NCI-H2227 treated with DMSO at 0.1 percent for 48 hours (cell line): ENCODE results near the gene PPP2R1B.
A peak's percentile ranks its signal among the peaks of the same experiment; 100 is the strongest.

Experiments
- DNase-seq: peaks from one replicate; lab custom pipeline; 2025; lab: John Stamatoyannopoulos, UW

PPP2R1B gene

GRCh38 chr11:111748035-111748804 lies 18.0 kb downstream of the PPP2R1B start:
- DNase-seq: no peak

GRCh38 chr11:111745719-111746504 lies 20.3 kb downstream of the PPP2R1B start:
- DNase-seq: no peak

GRCh38 chr11:111743700-111744099 lies 22.5 kb downstream of the PPP2R1B start:
- DNase-seq: no peak

GRCh38 chr11:111741751-111742150 lies 24.4 kb downstream of the PPP2R1B start:
- DNase-seq: no peak

- no peak for DNase-seq
These were observed 26.9 kb downstream of the PPP2R1B start for GRCh38 chr11:111739299-111739698.

GRCh38 chr11:111737444-111738210 lies 28.6 kb downstream of the PPP2R1B start:
- DNase-seq: no peak

- DNase-seq: no peak
These were observed 29.4 kb downstream of the PPP2R1B start for GRCh38 chr11:111736621-111737443.

GRCh38 chr11:111736181-111736590 lies 30.0 kb downstream of the PPP2R1B start:
- no peak for DNase-seq

GRCh38 chr11:111735262-111736116 lies 30.7 kb downstream of the PPP2R1B start:
- peak; percentile 35 for DNase-seq

GRCh38 chr11:111734954-111735261 lies 31.3 kb downstream of the PPP2R1B start:
- no peak for DNase-seq

GRCh38 chr11:111734101-111734953 lies 31.9 kb downstream of the PPP2R1B start:
- no peak for DNase-seq

- DNase-seq: no peak
These were observed 32.5 kb downstream of the PPP2R1B start for GRCh38 chr11:111733611-111734088.

GRCh38 chr11:111733016-111733415 lies 33.2 kb downstream of the PPP2R1B start:
- DNase-seq: no peak

- DNase-seq: no peak
These were observed 34.4 kb downstream of the PPP2R1B start for GRCh38 chr11:111731821-111732220.

- DNase-seq: peak; percentile 48
These were observed 35.2 kb downstream of the PPP2R1B start for GRCh38 chr11:111730871-111731591.

GRCh38 chr11:111729831-111730311 lies 36.3 kb downstream of the PPP2R1B start:
- peak; percentile 76 for DNase-seq

- DNase-seq: peak; percentile 46
These were observed 36.9 kb downstream of the PPP2R1B start for GRCh38 chr11:111729071-111729830.

- DNase-seq: no peak
These were observed 38.8 kb downstream of the PPP2R1B start for GRCh38 chr11:111727431-111727830.
